GM12891 (cell line): ENCODE measurements around the gene TDRD12.
"Not testable (repeated sequence)": the region's sequence is repeated elsewhere in the genome, so short reads cannot be mapped to it uniquely, and the experiment has no call there.

ENCODE experiments used
- DNase-seq: peaks from one replicate; pipeline ENCODE4 v3.0.0; 2011; ENCODE audit warnings: low spot score; ENCODE audit not compliant: insufficient read length
- FAIRE-seq: peaks from 2 replicates; lab custom pipeline; 2011; peaks lifted over from hg19 to GRCh38; lab: Jason Lieb, UNC
- PAX5 ChIP-seq: IDR thresholded peaks from 2 replicates; pipeline ENCODE4 v1.6.1; 2011; ENCODE audit warnings: low read length, moderate library complexity, mild to moderate bottlenecking; ENCODE audit not compliant: insufficient read depth, severe bottlenecking
- POLR2A ChIP-seq: IDR thresholded peaks from 2 replicates; pipeline ENCODE4 v1.6.1; 2011; ENCODE audit warnings: low read depth, low read length, control low read depth
- POLR2AphosphoS5 ChIP-seq: IDR thresholded peaks from 2 replicates; pipeline ENCODE4 v1.6.1; 2011; ENCODE audit warnings: low read depth, low read length, control low read depth
- POU2F2 ChIP-seq: IDR thresholded peaks from 2 replicates; pipeline ENCODE4 v1.6.1; 2011; ENCODE audit warnings: low read depth, mild to moderate bottlenecking, control low read depth, low read length, moderate library complexity
- SPI1 ChIP-seq: IDR thresholded peaks from 2 replicates; pipeline ENCODE4 v1.6.1; 2011; ENCODE audit warnings: low read depth, low read length, control low read depth
- TAF1 ChIP-seq: IDR thresholded peaks from 2 replicates; pipeline ENCODE4 v1.6.1; 2011; ENCODE audit warnings: low read depth, low read length, control low read depth

Gene TDRD12

DNA sequence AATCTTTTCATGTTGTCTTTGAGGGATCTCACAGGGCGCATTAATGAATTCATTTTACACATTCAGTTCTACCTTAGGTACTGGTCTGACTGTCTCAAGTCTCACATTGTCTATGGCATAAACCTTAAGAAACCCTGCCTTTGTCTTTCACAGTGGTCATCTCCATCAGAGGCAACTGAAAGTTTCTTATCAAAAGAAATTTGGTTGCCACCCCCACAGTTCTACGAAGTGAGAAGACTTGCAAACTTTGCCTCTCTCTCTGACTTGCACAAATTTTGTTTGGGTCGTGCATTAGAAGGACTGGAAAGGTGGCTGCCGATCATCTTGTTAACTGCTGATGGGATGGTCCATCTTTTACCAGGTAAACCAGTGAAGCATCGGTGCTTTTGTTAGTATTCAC lies 10.5 kb upstream of the TDRD12 start:
- no peak for DNase-seq
- TF ChIP-seq POLR2A = no peak
- TF ChIP-seq TAF1 = no peak
- no peak for TF ChIP-seq PAX5
- TF ChIP-seq SPI1 = no peak
- no peak for TF ChIP-seq POLR2AphosphoS5
- TF ChIP-seq POU2F2 = no peak
- FAIRE-seq = no peak

DNA sequence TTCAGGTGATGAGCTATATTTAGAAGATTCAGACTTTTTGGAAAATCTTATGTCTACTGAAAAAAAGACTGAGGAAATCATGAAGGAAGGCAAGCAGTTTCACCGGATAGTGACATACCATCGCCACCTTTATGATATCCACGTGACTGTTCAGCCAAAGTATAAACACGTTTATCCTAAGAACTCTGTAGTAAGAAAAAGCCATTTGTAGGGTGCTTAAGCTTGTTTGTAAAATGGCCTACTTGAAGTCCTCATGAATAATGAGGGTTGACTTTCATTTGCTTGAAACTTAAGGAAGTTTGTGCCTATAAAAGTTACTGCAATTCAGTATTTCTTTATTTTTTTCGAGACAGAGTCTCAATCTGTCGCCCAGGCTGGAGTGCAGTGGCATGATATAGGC lies 7.8 kb upstream of the TDRD12 start:
- no peak for TF ChIP-seq TAF1
- no peak for TF ChIP-seq POLR2AphosphoS5
- TF ChIP-seq POLR2A = no peak
- TF ChIP-seq SPI1 = no peak
- no peak for TF ChIP-seq PAX5
- no peak for TF ChIP-seq POU2F2
- no peak for DNase-seq
- FAIRE-seq = no peak

DNA sequence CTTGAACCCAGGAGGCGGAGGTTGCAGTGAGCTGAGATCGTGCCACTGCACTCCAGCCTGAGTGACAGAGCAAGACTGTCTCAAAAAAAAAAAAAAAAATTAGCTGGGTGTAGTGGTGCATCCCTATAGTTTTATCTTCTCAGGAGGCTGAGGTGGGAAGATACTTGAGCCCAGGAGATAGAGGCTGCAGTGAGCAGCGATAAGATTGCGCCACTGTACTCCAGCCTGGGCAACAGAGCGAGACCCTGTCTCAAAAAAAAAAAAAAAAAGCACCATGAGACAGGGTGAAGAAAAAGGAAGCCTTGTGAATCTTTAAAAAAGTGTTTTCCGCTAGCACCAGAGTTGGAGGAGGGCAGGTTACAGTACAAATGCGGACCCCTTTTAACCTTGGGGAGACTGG lies 3.4 kb upstream of the TDRD12 start:
- not testable (repeated sequence) for DNase-seq, FAIRE-seq

DNA sequence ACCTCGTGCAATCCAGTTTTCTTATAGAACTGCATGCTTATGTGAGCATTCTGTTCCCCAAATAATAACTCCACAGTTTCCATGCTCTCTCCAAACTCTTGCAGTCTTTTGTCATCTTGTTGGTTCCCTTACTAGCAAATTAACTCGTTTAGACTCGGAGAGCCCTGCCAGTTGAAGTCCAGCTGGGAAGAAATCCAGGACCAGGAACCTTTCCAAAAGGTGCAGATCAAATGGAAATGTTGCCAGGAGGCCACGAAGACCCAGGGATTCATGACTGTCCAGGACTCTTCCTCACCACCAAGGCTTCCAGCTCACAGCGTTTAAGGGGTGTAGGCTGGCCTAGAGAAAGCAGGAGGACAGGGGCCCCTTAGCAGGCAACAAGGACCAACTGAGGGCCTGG lies 2.1 kb upstream of the TDRD12 start:
- TF ChIP-seq POLR2AphosphoS5 = no peak
- TF ChIP-seq PAX5 = no peak
- TF ChIP-seq POLR2A = no peak
- no peak for DNase-seq
- FAIRE-seq = no peak

DNA sequence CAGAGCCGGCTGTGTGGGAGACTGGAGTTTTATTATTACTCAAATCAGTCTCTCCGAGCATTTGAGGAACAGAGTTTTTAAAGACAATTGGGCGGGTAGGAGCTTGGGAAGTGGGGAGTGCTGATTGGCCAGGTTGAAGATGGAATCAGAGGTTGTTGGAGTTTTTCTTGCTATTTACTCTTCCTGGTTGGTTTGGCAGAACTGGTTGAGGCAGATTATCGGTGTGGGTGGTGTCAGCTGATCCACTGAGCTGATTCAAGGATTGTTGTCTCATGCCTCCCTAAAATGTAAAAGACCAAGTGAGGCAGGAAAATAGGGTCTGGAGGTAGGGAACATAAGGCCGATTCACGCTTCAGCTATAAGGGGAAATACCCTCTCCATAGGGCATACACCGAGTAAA lies 1.3 kb upstream of the TDRD12 start:
- no peak for TF ChIP-seq POU2F2
- TF ChIP-seq SPI1 = no peak
- no peak for TF ChIP-seq PAX5
- no peak for TF ChIP-seq POLR2AphosphoS5
- TF ChIP-seq POLR2A = no peak
- no peak for TF ChIP-seq TAF1
- FAIRE-seq (peak; percentile 20), DNase-seq (no peak)

DNA sequence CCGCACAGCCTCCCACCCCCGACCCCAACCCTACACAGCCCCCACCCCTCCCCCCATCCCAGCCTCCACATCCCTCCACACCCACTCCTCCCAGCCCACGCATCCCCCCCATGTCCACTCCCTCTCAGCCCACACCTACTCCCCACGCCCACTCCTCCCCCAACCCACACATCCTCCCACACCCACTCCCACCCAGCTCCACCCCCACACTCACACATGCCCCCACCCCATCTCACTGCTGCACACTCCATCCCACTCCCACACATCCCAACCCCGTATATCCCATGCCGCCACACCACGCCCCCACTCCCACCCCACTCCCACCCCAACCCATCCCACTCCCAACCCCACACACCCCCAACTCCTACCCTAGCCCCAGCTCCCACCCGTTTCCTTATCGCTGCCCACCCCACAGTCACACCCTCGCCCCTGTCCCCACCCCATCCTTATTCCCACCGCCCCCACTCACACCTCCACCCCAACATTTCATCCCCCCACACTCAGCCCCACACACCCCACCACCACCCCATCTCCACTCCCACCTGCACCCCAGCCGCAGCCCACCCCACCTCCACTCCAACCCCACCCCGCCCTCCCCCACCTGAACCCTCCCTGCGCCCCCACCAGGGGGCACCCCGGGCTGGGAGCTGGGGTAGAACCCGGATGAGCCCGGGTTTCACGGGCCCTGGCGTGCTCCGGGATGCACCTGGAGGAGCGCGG lies 809 bp downstream of the TDRD12 start:
- FAIRE-seq = no peak
- TF ChIP-seq TAF1 = no peak
- TF ChIP-seq POU2F2 = no peak
- TF ChIP-seq SPI1 = no peak
- TF ChIP-seq POLR2AphosphoS5 = no peak
- TF ChIP-seq POLR2A = no peak
- no peak for TF ChIP-seq PAX5
- no peak for DNase-seq

DNA sequence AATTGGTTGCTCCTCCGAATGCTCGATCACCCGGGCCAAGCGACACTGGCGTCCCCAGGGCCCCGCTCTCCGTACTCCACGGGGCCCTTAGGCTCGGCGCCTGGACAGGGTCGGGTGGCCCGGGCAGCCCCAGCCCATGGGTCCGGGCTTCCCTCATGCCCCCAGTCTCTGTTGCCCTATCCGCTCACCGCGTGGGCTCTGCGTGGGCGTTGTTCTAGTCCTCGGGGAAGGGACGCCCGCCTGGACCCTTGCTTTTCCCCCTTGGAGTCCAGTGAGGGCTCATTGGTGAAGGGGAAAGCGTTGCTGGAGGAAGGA lies 1.3 kb downstream of the TDRD12 start:
- no peak for FAIRE-seq
- TF ChIP-seq SPI1 (no peak), POU2F2 (no peak), PAX5 (no peak), TAF1 (no peak), POLR2AphosphoS5 (no peak), POLR2A (no peak)
- no peak for DNase-seq

DNA sequence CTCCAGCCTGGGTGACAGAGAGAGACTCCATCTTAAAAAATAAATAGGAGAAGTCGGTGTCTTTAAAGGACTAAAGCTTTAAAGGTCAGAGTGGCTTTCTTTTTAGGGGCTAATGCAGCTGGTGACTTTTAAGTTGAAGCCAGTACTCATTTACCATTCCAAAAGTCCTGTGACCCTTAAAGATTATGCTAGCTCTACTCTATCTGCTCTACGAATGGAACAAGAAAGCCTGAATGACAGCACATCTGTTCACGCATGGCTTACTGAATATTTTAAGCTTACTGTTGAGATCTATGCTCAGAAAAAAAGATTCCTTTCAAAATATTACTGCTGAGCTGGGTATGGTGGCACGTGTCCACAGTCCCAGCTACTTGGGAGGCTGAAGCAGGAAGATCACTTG lies 16.4 kb downstream of the TDRD12 start:
- DNase-seq (no peak), FAIRE-seq (no peak)
- TF ChIP-seq PAX5 (no peak), SPI1 (no peak), POLR2A (no peak), POU2F2 (no peak), TAF1 (no peak), POLR2AphosphoS5 (no peak)

DNA sequence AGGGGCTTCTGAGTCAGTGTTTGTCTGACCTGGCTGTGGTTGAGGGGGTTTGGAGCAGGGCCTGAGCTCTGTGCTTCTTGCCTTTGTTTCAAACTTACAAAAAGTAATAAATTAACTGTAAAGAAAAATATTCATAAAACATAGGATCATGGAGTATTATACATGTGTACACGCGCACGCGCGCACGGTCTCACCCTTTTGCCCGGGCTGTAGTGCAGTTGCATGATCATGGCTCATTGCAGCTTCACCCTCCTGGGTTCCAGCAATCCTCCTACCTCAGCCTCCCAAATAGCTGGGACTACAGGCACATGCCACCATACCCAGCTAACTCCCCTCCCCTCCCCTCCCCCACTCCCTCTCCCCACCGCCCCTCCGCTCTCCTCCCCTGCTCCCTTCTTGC lies 23.5 kb downstream of the TDRD12 start:
- DNase-seq = no peak
- no peak for FAIRE-seq
- no peak for TF ChIP-seq POLR2AphosphoS5
- TF ChIP-seq POLR2A = no peak
- no peak for TF ChIP-seq PAX5
- TF ChIP-seq SPI1 = no peak
- TF ChIP-seq POU2F2 = no peak

DNA sequence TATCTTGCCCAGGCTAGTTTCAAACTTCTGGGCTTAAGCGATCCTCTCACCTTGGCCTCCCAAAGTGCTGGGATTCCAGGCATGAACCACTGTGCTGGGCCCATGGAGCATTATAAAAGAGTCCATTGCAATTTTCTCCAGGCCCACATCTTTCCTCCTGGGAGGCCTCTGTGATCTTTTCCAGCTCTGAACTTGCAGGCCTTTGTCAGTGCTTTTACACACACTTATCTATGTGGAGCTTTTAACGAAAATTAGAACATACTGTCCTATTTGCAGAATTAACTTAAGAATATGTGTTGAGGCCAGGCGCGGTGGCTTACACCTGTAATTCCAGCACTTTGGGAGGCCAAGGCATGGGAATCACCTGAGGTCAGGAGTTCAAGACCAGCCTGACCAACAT lies 23.9 kb downstream of the TDRD12 start:
- FAIRE-seq = no peak
- no peak for DNase-seq
- TF ChIP-seq POLR2A = no peak
- TF ChIP-seq TAF1 = no peak
- no peak for TF ChIP-seq SPI1
- TF ChIP-seq PAX5 = no peak
- TF ChIP-seq POLR2AphosphoS5 = no peak
- no peak for TF ChIP-seq POU2F2
